ENCODE results near the gene ATP8B1.
"Not testable (repeated sequence)": the region's sequence is repeated elsewhere in the genome, so short reads cannot be mapped to it uniquely, and the experiment has no call there.

ATP8B1 gene

DNA sequence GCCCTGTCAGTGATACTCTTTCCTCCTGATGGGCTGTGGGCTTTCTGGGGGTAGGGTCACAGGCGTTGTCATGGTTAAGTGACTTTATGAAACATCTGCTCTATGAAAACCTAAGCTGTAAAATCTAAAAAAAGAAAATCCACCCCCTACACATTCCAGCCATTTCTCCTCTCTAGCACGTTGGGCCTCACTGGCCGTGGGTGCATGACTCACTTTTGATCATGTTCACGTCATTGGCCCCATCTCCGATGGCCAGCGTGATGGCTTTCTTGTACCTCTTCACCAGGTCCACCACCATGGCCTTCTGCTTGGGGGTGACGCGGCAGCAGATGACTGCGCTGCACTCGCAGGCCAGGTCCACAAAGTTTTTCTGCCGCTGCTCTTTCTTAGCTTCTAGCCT is 142.2 kb downstream of the ATP8B1 start:
- DNase-seq (ENCODE audit: low read depth): no peak

DNA sequence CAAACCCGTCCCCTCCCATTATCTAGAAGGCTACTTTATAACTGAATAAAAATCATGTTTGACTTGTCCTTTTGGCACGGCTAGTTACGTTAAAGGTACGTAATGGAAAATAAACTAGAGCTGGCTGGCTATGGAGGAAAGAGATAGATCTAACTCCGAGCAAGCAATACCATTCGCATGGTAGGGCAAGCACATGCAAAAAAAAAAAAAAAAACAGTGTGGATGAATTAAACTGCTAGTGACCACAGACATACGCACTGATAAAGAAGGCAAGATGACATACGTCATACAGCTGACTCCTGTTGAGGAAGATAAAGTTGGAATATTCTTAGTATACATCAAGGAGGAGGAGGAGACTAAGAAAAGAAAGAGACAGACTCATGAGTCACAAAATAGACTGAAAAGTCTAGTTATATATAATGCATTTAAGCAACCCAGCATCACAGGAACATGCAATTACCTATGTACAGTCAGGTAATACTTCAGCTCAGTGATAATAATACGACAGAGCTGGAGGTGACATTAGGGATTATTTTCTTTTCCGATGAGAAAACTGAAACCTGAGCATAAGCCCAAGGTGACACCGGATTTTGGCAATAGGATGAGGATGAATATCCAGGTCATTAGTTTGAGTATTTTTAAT is 143.5 kb downstream of the ATP8B1 start:
- no peak for DNase-seq (ENCODE audit: low read depth)

DNA sequence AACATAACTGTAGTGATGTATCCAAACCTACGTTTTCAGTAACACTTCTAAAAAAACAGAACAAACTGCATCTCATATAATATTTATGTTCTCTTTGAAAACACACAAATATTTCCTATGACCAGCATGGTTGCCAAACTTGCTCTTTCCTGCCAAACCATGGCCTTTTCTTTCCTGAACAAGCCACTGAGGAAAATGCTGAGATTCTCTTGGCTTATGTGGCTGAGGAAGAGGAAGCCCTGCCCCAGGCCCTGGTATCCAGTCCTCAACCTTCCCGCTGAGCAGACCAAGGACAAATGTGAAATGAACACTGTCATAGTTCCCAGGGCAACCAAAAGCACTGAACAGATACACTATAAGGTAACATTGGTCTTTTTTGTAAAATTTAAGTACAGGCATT is 145.6 kb downstream of the ATP8B1 start:
- no peak for DNase-seq (ENCODE audit: low read depth)

DNA sequence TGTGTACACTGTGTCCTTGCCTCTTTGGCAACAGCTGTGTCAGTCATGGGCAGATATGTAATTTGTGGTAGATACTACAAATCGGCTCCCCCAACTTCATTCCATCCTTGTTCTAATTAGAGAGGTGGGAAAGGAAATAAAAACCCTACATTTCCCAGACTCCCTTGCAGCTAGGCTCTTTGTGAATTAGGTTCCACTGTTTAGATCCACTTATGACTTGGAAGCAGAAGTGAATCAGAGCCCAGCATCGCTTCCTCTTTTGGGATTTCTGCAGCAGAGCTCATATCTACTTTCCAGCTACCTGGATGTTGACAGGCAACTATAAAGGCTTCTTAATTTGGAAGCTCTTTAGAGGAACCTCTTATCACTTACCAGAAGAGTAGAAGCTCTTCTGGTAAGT is 147.4 kb downstream of the ATP8B1 start:
- no peak for DNase-seq (ENCODE audit: low read depth)

- no peak for DNase-seq (ENCODE audit: low read depth)
These were observed 151.2 kb downstream of the ATP8B1 start for GRCh38 chr18:57651914-57652313.

DNA sequence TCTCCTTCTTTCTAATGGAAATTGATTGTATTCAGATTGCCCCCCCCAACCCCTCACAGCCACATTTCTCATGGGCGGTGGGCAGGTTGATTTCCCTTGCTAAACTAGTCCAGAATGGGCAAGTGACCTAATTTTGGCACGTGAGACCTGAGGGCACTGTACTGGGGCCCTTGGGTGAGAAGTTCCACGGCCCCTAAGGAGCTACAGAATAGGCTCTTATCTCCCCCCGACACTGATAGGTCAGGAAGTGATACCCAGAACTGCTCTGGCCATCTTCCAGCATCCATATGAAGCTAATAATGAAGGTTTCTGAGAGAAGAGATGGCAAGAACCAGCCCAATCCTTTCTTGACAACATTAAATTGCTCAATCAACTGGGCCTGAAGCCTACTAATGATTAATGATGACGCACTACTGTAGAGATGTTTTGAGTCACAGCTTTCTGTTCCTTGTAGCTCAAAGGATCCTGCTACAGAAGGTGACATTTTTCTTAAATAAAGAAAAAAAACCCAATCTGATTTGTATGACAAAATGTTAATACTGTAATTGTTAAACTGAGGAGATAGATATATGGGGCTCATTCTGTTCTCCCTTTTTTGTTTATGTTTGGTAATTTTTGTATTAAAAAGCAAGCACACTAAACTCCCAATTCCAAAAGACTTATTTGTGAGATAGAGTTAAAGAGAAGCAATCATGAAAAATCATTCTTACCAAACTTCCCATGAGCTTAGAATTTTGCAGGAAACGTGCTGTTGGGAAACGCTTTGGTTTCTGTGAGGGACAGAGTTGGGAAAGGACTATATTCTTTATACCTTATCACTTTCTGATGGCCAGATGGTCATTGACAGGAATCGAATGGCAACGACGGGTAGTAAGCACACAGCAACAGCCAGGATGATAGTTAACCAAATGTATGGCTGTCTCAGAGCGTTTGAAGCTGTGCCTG is 153.3 kb downstream of the ATP8B1 start:
- no peak for DNase-seq (ENCODE audit: low read depth)

DNA sequence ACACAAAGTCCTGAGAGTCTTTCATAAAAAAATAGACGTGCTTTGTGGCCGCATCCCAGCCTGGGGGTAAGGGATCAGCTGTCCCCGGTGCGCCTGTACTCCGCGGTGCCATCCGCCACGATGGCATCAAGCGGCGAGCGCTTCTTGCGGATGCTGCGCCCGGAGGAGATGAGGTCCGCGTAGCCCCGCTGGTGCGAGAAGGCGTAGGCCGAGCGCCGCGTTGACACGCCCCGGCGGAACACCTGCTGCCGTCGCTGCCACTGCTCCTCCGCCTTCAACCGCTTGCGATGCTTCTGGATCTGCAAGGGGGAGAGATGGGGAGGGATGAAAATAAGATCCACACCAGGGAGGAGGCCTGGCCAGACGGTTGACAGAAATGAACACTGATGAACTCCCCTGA is 154.7 kb downstream of the ATP8B1 start:
- DNase-seq (ENCODE audit: low read depth): no peak

DNA sequence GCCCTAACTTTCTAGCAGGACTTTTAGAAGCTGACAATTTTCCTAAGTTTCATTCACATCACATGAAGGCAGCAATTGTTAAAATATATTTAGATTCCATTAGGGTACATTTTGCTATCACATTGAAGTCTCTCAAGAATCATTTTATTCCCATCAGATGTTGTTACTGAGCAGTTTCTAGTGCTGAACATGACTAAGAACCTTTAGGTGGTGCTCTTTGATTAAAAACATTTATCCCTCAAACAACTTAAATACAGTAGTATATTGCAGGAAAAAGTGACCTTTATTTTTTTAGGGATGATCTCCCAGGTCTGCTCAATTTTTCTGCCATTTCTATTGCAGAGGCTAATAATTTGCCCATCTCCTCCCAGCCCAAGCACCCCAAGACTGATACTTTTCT is 158.6 kb downstream of the ATP8B1 start:
- no peak for DNase-seq (ENCODE audit: low read depth)

- not testable (repeated sequence) for DNase-seq (ENCODE audit: low read depth)
These were observed 159.4 kb downstream of the ATP8B1 start for GRCh38 chr18:57643726-57644125.

- not testable (repeated sequence) for DNase-seq (ENCODE audit: low read depth)
These were observed 160.7 kb downstream of the ATP8B1 start for GRCh38 chr18:57642462-57642861.

- no peak for DNase-seq (ENCODE audit: low read depth)
These were observed 162.4 kb downstream of the ATP8B1 start for GRCh38 chr18:57640749-57641148.

DNA sequence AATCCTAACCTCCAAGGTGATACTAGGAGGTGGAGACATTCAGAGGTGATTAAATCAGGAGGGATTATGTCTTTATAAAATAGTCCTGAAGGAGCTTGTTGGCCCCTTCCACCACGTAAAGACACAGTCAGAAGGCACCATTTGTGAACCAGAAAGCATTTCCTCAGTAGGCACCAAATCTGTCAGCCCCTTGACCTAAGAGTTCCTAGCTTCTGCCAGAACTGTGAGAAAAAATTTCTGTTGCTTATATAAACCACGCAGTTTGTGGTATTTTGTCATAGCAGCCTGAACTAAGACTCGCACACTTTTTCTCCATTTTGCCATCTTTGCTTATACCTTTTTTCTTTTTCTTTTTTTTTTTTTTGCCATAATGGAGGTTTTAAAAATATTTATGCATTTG is 162.9 kb downstream of the ATP8B1 start:
- no peak for DNase-seq (ENCODE audit: low read depth)

GRCh38 chr18:57635003-57635822 is 167.9 kb downstream of the ATP8B1 start:
- no peak for DNase-seq (ENCODE audit: low read depth)

DNA sequence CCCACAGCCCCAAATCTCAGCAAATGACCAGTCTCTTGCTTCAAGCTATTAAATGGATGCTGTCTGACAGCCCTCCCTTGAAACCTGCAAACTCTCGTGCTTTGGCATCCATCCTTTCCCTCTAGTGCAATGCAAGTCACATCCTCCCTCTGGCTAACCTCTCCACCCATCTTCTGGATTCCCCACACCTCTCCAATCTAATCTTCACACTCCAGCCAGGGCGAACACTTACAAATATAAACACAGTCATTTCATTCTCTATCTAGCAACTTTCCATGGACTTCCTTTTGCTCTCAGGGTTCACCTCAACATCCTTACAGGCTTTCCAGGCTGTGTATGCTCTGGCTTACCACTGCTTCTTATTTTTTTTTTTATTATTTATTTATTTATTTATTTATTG is 171.4 kb downstream of the ATP8B1 start:
- no peak for DNase-seq (ENCODE audit: low read depth)

DNA sequence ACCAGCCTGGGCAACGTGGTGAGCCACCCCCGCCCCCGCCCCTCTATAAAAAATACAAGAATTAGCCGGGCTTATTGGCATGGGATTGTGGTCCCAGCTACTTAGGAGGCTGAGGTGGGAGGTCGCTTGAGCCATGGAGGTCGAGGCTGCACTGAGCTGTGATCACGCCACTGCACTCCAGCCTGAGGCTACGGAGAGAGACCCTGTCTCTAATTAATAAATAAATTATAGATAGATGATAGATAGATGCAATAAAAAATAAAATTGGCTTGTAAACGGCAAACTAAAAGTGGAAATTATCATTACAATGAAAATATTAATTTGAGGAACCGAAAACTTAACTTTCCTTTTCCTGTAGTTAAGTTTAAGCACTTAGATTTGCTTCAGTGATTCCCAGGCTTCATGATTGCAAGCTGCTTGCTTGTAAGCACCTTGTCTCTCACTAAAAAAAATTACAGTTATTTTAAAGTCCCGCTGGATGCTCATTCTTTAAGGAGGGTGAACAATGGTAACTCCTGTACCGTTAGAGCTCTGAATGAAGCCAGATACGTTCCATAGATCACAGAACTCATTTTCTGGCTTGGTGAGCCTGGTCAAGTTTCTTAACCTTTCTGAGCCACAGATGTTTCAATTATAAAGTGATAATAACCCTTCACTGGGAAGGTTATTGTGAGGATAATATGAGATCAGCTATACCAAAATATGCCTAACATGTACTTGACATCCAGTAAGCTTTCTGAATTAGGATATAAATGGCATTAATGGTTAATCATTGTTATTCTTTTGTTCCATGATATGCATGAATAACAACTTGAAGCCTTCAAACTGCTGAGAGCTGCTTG is 172.1 kb downstream of the ATP8B1 start:
- no peak for DNase-seq (ENCODE audit: low read depth)

DNA sequence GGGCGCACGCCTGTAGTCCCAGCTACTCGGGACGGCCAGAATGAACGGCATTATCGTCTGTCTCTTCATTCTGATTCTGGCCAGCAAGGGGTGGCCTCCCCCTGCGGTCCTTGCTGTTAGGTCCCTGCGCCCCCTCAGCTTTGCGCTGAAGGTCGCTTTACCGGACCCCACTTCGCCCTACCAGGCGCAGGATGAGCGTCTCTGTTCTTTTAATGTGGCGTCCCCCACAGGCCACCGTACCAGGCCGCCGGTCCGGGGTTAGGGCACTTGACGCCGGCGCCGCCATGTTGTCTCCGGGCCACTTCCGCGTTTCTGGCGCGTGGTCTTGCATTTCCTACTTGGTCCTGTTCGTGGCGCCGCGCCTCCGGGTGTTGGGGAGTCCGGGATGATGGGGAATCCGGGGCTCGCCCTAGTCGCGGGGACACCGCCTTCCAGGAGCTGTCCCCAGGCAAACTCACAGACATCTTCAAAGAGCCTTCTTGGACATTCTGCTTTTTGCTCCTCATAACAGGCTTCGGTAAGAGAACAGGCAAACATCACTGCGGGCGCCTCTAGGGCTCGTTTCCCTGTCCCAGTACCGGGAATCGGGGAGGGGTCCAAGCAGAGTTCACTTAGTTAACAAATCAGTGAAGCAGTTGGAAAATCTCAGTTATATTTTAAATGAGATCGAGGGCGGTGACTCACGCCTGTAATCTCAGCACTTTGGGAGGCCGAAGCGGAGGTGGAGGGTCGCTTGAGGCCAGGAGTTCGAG is 172.9 kb downstream of the ATP8B1 start:
- peak; percentile 81 for DNase-seq (ENCODE audit: low read depth)

DNA sequence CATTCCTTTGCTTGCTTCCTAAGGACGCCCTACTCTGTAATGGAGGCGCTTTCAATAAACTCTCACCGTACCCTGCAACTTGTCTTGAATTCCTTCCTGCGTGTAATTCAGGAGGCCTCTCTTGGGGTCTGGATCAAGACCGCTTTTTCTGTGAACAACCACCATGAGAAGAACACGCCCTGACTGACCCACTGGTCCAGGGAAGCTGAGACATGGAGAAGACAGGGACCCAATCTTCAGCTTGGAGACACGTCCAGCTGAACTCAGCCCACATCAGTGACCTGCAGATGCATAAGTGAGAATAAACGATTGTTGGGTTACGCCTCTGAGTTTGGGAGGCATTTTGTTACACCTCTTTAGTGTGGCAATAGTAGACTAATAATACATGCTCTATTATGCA is 173.7 kb downstream of the ATP8B1 start:
- no peak for DNase-seq (ENCODE audit: low read depth)

DNA sequence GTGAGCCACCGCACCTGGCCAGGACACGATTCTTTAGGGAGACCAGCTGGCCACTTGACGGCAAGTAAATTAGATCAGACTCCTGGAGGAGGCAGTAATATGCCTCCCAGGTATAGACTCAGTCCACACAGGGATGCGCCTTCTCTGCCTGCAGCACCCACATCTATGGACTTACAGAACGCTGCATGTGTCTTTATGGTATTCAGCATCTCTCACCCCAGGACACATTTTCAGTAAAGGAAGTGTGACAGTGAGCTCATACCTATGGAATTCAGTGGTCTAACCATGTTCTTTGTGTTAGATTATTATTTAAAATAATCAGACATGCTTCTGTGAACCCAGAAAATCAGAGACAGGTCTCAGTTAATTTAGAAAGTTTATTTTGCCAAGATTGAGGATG is 175.6 kb downstream of the ATP8B1 start:
- DNase-seq (ENCODE audit: low read depth): no peak

DNA sequence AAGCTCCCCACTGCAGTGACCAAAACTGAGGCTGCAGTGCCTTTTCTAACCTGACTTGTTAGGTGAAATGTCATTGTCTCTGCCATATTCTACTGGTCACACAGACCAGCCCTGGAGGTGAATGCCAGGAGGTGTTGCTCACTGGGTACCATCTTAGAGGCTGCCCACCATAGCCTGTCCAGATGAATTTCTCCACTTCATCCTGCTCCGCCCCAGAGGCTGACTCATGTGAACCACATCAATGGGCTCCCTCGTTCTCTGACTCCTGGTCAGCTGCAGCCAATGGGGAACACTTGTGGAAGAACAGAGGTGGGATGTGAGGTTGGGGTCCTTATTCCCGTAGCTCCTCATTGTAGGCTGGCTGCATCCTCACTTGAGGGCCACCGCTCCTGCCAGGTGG is 178.1 kb downstream of the ATP8B1 start:
- no peak for DNase-seq (ENCODE audit: low read depth)

DNA sequence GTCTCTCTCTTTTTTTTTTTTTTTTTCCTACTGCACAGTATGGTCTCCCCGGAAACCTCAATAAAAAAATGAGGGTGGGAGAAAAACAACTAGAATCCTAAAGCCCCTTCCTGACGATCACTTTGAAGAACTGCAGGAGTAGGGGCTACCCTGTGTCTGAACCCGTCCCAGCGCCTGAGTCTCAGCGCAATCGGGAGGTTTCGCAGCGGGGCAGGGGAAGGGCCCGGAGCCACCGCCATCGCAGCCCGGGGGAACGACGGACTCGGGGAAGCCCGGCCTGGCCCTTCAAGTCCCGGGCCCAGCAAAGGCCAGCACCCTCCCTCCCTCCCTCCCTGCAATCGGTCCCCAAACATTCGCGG is 181.9 kb downstream of the ATP8B1 start:
- DNase-seq (ENCODE audit: low read depth): peak; percentile 6

GRCh38 chr18:57619876-57620275 is 183.2 kb downstream of the ATP8B1 start:
- DNase-seq (ENCODE audit: low read depth): no peak
